ENCODE measurements around the gene TRMO.

DNA sequence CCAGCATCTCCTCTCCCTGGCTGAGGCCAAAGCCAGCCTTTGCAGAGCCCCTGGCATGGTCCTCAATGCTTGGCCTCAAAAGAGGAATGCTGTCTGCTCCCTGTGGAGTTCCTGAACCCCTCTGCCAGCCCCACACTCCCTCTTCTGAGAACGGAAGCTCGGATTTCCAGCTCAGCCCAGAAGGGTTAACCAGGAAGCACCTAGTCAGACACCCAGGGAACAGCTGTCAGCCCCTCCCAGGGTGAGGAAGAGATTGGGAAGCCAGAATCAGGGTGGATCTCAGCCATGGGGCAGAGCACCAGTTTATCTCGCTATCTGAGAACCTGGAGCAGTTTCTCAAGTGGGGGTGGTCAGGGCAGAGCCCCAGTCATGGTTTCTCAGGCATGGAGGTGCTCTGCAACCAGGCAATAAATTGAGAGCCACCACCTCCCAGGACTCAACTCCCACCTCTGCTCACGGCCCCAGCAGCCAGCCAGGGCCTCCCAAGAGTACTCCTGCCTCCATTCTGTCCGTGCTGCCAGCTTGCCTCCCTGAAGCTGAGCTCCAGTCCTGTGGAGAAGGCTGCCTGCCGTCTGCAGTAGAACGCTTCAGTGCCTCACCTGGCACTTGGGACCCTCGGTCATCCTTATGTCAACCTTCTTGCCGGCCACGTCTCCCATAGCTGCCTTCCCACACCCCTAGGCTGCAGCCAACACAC, 61.7 kb downstream of the TRMO start:
- no peak for TF ChIP-seq POLR2AphosphoS5 (IDR thresholded peaks at IDR 0.05; ENCODE audit: insufficient read depth in 1 of 2, low read depth in 1 of 2)
- TF ChIP-seq, protein P1, sequence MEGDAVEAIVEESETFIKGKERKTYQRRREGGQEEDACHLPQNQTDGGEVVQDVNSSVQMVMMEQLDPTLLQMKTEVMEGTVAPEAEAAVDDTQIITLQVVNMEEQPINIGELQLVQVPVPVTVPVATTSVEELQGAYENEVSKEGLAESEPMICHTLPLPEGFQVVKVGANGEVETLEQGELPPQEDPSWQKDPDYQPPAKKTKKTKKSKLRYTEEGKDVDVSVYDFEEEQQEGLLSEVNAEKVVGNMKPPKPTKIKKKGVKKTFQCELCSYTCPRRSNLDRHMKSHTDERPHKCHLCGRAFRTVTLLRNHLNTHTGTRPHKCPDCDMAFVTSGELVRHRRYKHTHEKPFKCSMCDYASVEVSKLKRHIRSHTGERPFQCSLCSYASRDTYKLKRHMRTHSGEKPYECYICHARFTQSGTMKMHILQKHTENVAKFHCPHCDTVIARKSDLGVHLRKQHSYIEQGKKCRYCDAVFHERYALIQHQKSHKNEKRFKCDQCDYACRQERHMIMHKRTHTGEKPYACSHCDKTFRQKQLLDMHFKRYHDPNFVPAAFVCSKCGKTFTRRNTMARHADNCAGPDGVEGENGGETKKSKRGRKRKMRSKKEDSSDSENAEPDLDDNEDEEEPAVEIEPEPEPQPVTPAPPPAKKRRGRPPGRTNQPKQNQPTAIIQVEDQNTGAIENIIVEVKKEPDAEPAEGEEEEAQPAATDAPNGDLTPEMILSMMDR (IDR thresholded peaks at IDR 0.05), result no peak
- no peak for TF ChIP-seq POLR2A (IDR thresholded peaks at IDR 0.05)

Measured in vagina (tissue), 2 donors.